ENCODE results near the gene RAB3C. TPM values are rescaled to one million over a fixed set of nuclear protein-coding genes. Genes with fewer than 3 reads are reported as not detected.

RAB3C gene
- total RNA-seq, 1 experiment from 2014 or later, result not detected

GRCh38 chr5:58738336-58738735, 155.5 kb downstream of the RAB3C start:
- Histone ChIP-seq H3K27me3 (replicated peaks) (no peaks in the 10 kb centered on the region), H3K4me1 (replicated peaks) (no peaks in the 10 kb centered on the region), H3K4me3 (no peak overlapping the region), H3K27ac (no peak overlapping the region), H3K9me3 (replicated peaks) (no peaks in the 10 kb centered on the region), H3K36me3 (no peaks in the 10 kb centered on the region)
- DNase-seq (ENCODE audit: low read depth in 1 of 2, low spot score in 2 of 2), result no peak

GRCh38 chr5:58739051-58739450, 156.2 kb downstream of the RAB3C start:
- Histone ChIP-seq H3K36me3 (no peaks in the 10 kb centered on the region), H3K27ac (no peak overlapping the region), H3K4me3 (no peak overlapping the region), H3K27me3 (replicated peaks) (no peaks in the 10 kb centered on the region), H3K9me3 (replicated peaks) (no peaks in the 10 kb centered on the region), H3K4me1 (replicated peaks) (no peaks in the 10 kb centered on the region)
- no peak for DNase-seq (ENCODE audit: low read depth in 1 of 2, low spot score in 2 of 2)

GRCh38 chr5:58740956-58741355, 158.1 kb downstream of the RAB3C start:
- H3K27ac ChIP-seq, result no peak overlapping the region
- no peaks in the 10 kb centered on the region for H3K36me3 ChIP-seq
- no peaks in the 10 kb centered on the region for H3K4me1 ChIP-seq (replicated peaks)
- DNase-seq (ENCODE audit: low read depth in 1 of 2, low spot score in 2 of 2), result no peak
- H3K27me3 ChIP-seq (replicated peaks), result 0 out of 2 replicates have a peak, but pooled peaks cover 3% of the 10 kb centered on the region
- H3K4me3 ChIP-seq, result no peak overlapping the region
- no peaks in the 10 kb centered on the region for H3K9me3 ChIP-seq (replicated peaks)

GRCh38 chr5:58745350-58745749, 162.5 kb downstream of the RAB3C start:
- Histone ChIP-seq H3K9me3 (replicated peaks) (no peaks in the 10 kb centered on the region), H3K4me3 (no peak overlapping the region), H3K36me3 (no peaks in the 10 kb centered on the region), H3K27ac (no peak overlapping the region), H3K27me3 (replicated peaks) (peaks cover 13% of the 10 kb centered on the region; the same call in 1 of the 2 replicates), H3K4me1 (replicated peaks) (no peaks in the 10 kb centered on the region)
- no peak for DNase-seq (ENCODE audit: low read depth in 1 of 2, low spot score in 2 of 2)

GRCh38 chr5:58746321-58746720, 163.4 kb downstream of the RAB3C start:
- Histone ChIP-seq H3K4me3 (no peak overlapping the region), H3K36me3 (no peaks in the 10 kb centered on the region), H3K27me3 (replicated peaks) (peaks cover 13% of the 10 kb centered on the region; the same call in 1 of the 2 replicates), H3K9me3 (replicated peaks) (no peaks in the 10 kb centered on the region), H3K4me1 (replicated peaks) (no peaks in the 10 kb centered on the region), H3K27ac (no peak overlapping the region)
- no peak for DNase-seq (ENCODE audit: low read depth in 1 of 2, low spot score in 2 of 2)

- H3K36me3 ChIP-seq, result no peaks in the 10 kb centered on the region
- H3K27ac ChIP-seq, result no peak overlapping the region
- H3K4me1 ChIP-seq (replicated peaks), result no peaks in the 10 kb centered on the region
- H3K9me3 ChIP-seq (replicated peaks), result no peaks in the 10 kb centered on the region
- DNase-seq (ENCODE audit: low read depth in 1 of 2, low spot score in 2 of 2), result no peak
- peaks cover 13% of the 10 kb centered on the region; the same call in 1 of the 2 replicates for H3K27me3 ChIP-seq (replicated peaks)
- H3K4me3 ChIP-seq, result no peak overlapping the region
Measured at GRCh38 chr5:58750036-58750435, 167.2 kb downstream of the RAB3C start.

- no peaks in the 10 kb centered on the region for H3K9me3 ChIP-seq (replicated peaks)
- no peaks in the 10 kb centered on the region for H3K4me1 ChIP-seq (replicated peaks)
- H3K27ac ChIP-seq, result no peak overlapping the region
- no peak for DNase-seq (ENCODE audit: low read depth in 1 of 2, low spot score in 2 of 2)
- H3K27me3 ChIP-seq (replicated peaks), result peaks cover 6% of the 10 kb centered on the region; the same call in 1 of the 2 replicates
- no peaks in the 10 kb centered on the region for H3K36me3 ChIP-seq
- no peak overlapping the region for H3K4me3 ChIP-seq
Measured at GRCh38 chr5:58751222-58751837, 168.5 kb downstream of the RAB3C start.

GRCh38 chr5:58752104-58752503, 169.2 kb downstream of the RAB3C start:
- peaks cover 4% of the 10 kb centered on the region; the same call in 1 of the 2 replicates for H3K27me3 ChIP-seq (replicated peaks)
- H3K4me3 ChIP-seq, result no peak overlapping the region
- no peaks in the 10 kb centered on the region for H3K36me3 ChIP-seq
- H3K4me1 ChIP-seq (replicated peaks), result no peaks in the 10 kb centered on the region
- no peaks in the 10 kb centered on the region for H3K9me3 ChIP-seq (replicated peaks)
- H3K27ac ChIP-seq, result no peak overlapping the region
- DNase-seq (ENCODE audit: low read depth in 1 of 2, low spot score in 2 of 2), result no peak

- H3K27ac ChIP-seq, result no peak overlapping the region
- no peak overlapping the region for H3K4me3 ChIP-seq
- no peaks in the 10 kb centered on the region for H3K36me3 ChIP-seq
- no peaks in the 10 kb centered on the region for H3K9me3 ChIP-seq (replicated peaks)
- no peaks in the 10 kb centered on the region for H3K4me1 ChIP-seq (replicated peaks)
- DNase-seq (ENCODE audit: low read depth in 1 of 2, low spot score in 2 of 2), result no peak
- H3K27me3 ChIP-seq (replicated peaks), result no peaks in the 10 kb centered on the region
Measured at GRCh38 chr5:58753446-58753845, 170.6 kb downstream of the RAB3C start.

GRCh38 chr5:58754250-58754649, 171.4 kb downstream of the RAB3C start:
- Histone ChIP-seq H3K27ac (no peak overlapping the region), H3K36me3 (no peaks in the 10 kb centered on the region), H3K4me1 (replicated peaks) (no peaks in the 10 kb centered on the region), H3K4me3 (no peak overlapping the region), H3K9me3 (replicated peaks) (no peaks in the 10 kb centered on the region), H3K27me3 (replicated peaks) (no peaks in the 10 kb centered on the region)
- DNase-seq (ENCODE audit: low read depth in 1 of 2, low spot score in 2 of 2), result no peak

- DNase-seq (ENCODE audit: low read depth in 1 of 2, low spot score in 2 of 2), result no peak
- Histone ChIP-seq H3K9me3 (replicated peaks) (no peaks in the 10 kb centered on the region), H3K27ac (no peak overlapping the region), H3K36me3 (no peaks in the 10 kb centered on the region), H3K4me1 (replicated peaks) (no peaks in the 10 kb centered on the region), H3K4me3 (no peak overlapping the region), H3K27me3 (replicated peaks) (no peaks in the 10 kb centered on the region)
Measured at GRCh38 chr5:58755397-58755796, 172.5 kb downstream of the RAB3C start.

- H3K36me3 ChIP-seq, result no peaks in the 10 kb centered on the region
- DNase-seq (ENCODE audit: low read depth in 1 of 2, low spot score in 2 of 2), result no peak
- H3K27me3 ChIP-seq (replicated peaks), result 0 out of 2 replicates have a peak, but pooled peaks cover 2% of the 10 kb centered on the region
- no peak overlapping the region for H3K27ac ChIP-seq
- H3K9me3 ChIP-seq (replicated peaks), result no peaks in the 10 kb centered on the region
- no peaks in the 10 kb centered on the region for H3K4me1 ChIP-seq (replicated peaks)
- no peak overlapping the region for H3K4me3 ChIP-seq
Measured at GRCh38 chr5:58759745-58760144, 176.9 kb downstream of the RAB3C start.

- 0 out of 2 replicates have a peak, but pooled peaks cover 2% of the 10 kb centered on the region for H3K27me3 ChIP-seq (replicated peaks)
- no peaks in the 10 kb centered on the region for H3K36me3 ChIP-seq
- no peaks in the 10 kb centered on the region for H3K9me3 ChIP-seq (replicated peaks)
- DNase-seq (ENCODE audit: low read depth in 1 of 2, low spot score in 2 of 2), result no peak
- H3K4me3 ChIP-seq, result no peak overlapping the region
- no peak overlapping the region for H3K27ac ChIP-seq
- no peaks in the 10 kb centered on the region for H3K4me1 ChIP-seq (replicated peaks)
Measured at GRCh38 chr5:58760222-58760621, 177.3 kb downstream of the RAB3C start.

- no peaks in the 10 kb centered on the region for H3K4me1 ChIP-seq (replicated peaks)
- H3K27ac ChIP-seq, result no peak overlapping the region
- 0 out of 2 replicates have a peak, but pooled peaks cover 2% of the 10 kb centered on the region for H3K27me3 ChIP-seq (replicated peaks)
- no peaks in the 10 kb centered on the region for H3K9me3 ChIP-seq (replicated peaks)
- H3K36me3 ChIP-seq, result no peaks in the 10 kb centered on the region
- no peak overlapping the region for H3K4me3 ChIP-seq
- no peak for DNase-seq (ENCODE audit: low read depth in 1 of 2, low spot score in 2 of 2)
Measured at GRCh38 chr5:58761407-58761806, 178.5 kb downstream of the RAB3C start.

- DNase-seq (ENCODE audit: low read depth in 1 of 2, low spot score in 2 of 2), result no peak
- Histone ChIP-seq H3K4me3 (no peak overlapping the region), H3K36me3 (no peaks in the 10 kb centered on the region), H3K27me3 (replicated peaks) (0 out of 2 replicates have a peak, but pooled peaks cover 2% of the 10 kb centered on the region), H3K27ac (no peak overlapping the region), H3K4me1 (replicated peaks) (no peaks in the 10 kb centered on the region), H3K9me3 (replicated peaks) (no peaks in the 10 kb centered on the region)
Measured at GRCh38 chr5:58763390-58763789, 180.5 kb downstream of the RAB3C start.
